Nephron progenitor cell (in vitro differentiated cells): ENCODE results near the gene COL21A1.

ENCODE experiments used
- DNase-seq: peaks from one replicate; pipeline ENCODE4 v3.0.0; 2021
- H3K27ac Mint-ChIP-seq: 2 replicates; pipeline ENCODE4 v1.8.0; 2021; ENCODE audit warnings: mild to moderate bottlenecking, moderate library complexity, mixed read lengths
- H3K27me3 Mint-ChIP-seq: 2 replicates; pipeline ENCODE4 v1.8.0; 2021; ENCODE audit warnings: mild to moderate bottlenecking, low read depth, mixed read lengths; ENCODE audit not compliant: poor library complexity
- H3K36me3 Mint-ChIP-seq: 2 replicates; pipeline ENCODE4 v1.8.0; 2021; ENCODE audit warnings: low read depth, mixed read lengths
- H3K4me1 Mint-ChIP-seq: 2 replicates; pipeline ENCODE4 v1.8.0; 2021; ENCODE audit warnings: mixed read lengths
- H3K4me3 Mint-ChIP-seq: 2 replicates; pipeline ENCODE4 v1.8.0; 2021; ENCODE audit warnings: mild to moderate bottlenecking, moderate library complexity, mixed read lengths
- H3K9me3 Mint-ChIP-seq: 2 replicates; pipeline ENCODE4 v1.8.0; 2021; ENCODE audit warnings: mild to moderate bottlenecking, moderate library complexity, mixed read lengths
- TF ChIP-seq, protein P1 (sequence below): fragments of 200-600 bp; sonication (generic); IDR thresholded peaks from 2 replicates; pipeline ENCODE4 v1.5.0; 2021; ENCODE audit warnings: antibody characterized with exemption

COL21A1 gene

DNA sequence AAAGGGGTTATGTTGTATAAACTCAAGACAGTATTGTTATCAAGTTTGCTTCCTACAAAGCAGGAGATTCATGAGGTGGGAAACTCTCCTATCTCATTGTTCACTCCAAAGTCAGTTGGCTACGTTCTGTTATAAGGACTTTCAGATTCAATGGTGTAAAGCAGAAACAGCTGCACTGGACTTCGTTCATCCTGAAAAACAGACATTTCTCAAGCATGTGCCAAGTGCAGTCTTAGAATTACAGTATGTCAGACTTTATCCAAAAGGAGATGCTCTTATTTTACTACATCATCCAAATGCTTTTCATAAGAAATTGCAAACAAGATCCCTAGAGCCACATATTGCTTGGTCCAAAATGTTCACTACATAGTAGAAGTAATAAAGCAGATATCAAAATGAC lies 14.9 kb downstream of the COL21A1 start:
- TF ChIP-seq, protein P1, sequence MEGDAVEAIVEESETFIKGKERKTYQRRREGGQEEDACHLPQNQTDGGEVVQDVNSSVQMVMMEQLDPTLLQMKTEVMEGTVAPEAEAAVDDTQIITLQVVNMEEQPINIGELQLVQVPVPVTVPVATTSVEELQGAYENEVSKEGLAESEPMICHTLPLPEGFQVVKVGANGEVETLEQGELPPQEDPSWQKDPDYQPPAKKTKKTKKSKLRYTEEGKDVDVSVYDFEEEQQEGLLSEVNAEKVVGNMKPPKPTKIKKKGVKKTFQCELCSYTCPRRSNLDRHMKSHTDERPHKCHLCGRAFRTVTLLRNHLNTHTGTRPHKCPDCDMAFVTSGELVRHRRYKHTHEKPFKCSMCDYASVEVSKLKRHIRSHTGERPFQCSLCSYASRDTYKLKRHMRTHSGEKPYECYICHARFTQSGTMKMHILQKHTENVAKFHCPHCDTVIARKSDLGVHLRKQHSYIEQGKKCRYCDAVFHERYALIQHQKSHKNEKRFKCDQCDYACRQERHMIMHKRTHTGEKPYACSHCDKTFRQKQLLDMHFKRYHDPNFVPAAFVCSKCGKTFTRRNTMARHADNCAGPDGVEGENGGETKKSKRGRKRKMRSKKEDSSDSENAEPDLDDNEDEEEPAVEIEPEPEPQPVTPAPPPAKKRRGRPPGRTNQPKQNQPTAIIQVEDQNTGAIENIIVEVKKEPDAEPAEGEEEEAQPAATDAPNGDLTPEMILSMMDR = no peak
- no peaks in the 10 kb centered on the region for H3K36me3 Mint-ChIP-seq
- no peak for DNase-seq
- no peaks in the 10 kb centered on the region for H3K9me3 Mint-ChIP-seq
- H3K4me1 Mint-ChIP-seq = no peaks in the 10 kb centered on the region
- H3K4me3 Mint-ChIP-seq = no peak overlapping the region
- no peak overlapping the region for H3K27ac Mint-ChIP-seq
- H3K27me3 Mint-ChIP-seq = peaks cover 4% of the 10 kb centered on the region

DNA sequence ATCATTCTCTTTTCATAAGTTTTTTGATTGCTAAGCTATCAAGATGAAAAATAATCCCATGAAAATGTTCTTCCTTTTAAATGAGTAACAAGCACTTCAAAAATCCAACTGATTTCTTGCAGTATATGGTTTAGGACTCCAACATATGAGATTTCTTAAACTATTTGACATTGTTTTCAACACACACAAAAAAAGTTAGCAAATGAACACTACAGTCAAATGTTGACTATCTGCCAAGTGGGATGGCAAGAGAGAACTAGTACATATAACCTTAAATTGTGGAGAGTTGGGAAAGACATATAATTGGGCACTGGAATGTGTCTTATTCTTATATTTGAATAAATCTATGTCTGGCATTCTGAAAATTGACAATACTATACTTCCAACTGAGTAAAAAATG lies 15.6 kb downstream of the COL21A1 start:
- no peak overlapping the region for H3K27ac Mint-ChIP-seq
- TF ChIP-seq, protein P1 = no peak
- H3K27me3 Mint-ChIP-seq = peaks cover 4% of the 10 kb centered on the region
- H3K36me3 Mint-ChIP-seq = no peaks in the 10 kb centered on the region
- no peak for DNase-seq
- no peak overlapping the region for H3K4me3 Mint-ChIP-seq
- H3K4me1 Mint-ChIP-seq = no peaks in the 10 kb centered on the region
- H3K9me3 Mint-ChIP-seq = no peaks in the 10 kb centered on the region

DNA sequence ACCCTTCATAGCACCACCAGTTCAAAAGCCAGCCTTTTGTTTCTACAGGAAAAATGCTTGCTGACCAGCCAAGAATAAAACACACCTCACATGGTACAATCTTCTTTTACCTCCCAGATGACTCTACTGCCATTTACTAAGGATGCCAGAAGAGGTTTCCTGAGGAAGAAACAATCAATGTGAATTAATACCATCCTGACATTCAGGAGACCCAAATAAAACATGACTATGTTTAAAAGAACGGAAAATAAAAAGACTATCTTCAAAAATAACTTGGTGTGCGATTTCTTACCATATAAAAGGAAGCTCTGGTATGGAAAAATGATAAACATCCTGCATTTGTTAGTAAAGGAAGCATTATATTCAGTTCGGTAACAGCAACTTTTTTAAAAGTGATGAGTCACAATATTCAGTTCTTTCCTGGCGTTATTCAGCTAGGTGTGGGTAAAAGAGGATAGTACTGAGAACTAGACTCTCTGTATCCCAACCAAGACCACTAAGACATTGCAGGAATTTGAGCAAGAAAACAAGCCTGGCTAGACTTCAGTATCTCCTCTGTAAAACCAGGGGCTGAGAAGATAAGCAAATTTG lies 16.3 kb downstream of the COL21A1 start:
- no peaks in the 10 kb centered on the region for H3K4me1 Mint-ChIP-seq
- no peak overlapping the region for H3K27ac Mint-ChIP-seq
- TF ChIP-seq, protein P1 = no peak
- H3K36me3 Mint-ChIP-seq = no peaks in the 10 kb centered on the region
- peaks cover 4% of the 10 kb centered on the region for H3K27me3 Mint-ChIP-seq
- no peak for DNase-seq
- H3K4me3 Mint-ChIP-seq = no peak overlapping the region
- H3K9me3 Mint-ChIP-seq = no peaks in the 10 kb centered on the region

DNA sequence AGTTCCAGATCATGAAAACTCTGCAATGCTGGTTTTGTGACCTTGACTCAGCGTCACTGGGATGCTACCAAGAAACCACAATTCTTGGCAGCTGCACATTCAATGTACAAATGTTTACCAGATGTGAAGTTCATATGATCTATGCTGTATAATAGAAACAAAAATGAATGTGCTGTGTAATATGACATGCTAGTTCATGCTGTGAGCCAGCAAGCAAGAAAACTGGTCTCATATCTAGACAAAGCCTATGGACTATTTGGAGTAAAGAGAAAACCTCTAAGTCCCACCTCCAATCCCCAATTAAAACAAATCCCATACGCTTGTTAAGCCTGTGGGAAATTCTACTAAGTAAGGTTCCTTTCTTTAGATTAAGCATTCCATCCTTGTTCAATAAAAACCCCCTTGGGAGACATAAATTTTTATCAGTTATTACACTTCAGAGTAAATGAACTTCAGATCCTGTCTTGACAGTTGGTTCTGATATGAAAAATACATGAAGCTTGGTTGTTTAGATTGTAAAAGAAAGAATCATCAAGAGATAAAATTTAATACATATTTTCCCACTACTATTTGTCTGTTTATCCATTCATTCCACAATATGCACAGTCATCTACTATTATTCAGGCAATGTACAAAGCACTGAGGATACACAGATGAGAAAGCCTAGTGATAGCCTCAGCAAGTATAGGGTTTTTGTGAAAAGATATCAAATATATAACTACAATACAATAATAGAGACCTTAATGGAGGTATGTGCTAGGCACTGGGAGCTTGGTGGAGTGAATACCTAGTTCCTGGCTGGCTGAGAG lies 20.1 kb downstream of the COL21A1 start:
- Mint-ChIP-seq H3K27ac (no peak overlapping the region), H3K4me3 (no peak overlapping the region), H3K27me3 (peaks cover 4% of the 10 kb centered on the region), H3K36me3 (no peaks in the 10 kb centered on the region), H3K4me1 (no peaks in the 10 kb centered on the region), H3K9me3 (no peaks in the 10 kb centered on the region)
- DNase-seq = no peak
- TF ChIP-seq, protein P1 = no peak

DNA sequence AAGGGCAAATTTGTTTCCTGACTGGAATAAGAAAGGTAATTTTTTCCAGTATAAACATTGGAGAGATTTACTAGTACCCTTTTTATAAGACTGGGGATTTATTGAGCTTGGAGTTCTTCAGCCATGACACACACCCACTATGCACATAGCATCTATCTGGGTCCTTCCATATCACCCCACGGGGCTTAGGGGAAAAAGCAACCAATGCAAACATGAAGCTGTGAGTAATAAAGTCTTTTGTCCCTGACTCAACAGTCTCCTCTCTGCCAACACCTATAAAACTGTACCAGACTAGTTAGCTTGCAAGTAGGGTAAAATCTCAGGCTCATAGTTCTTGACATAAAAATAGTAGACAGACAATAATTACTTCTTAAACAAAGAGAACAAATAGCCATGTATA lies 23.4 kb downstream of the COL21A1 start:
- Mint-ChIP-seq H3K4me1 (no peaks in the 10 kb centered on the region), H3K4me3 (no peak overlapping the region), H3K27me3 (peaks cover 4% of the 10 kb centered on the region), H3K36me3 (no peaks in the 10 kb centered on the region), H3K27ac (no peak overlapping the region), H3K9me3 (no peaks in the 10 kb centered on the region)
- TF ChIP-seq, protein P1 = no peak
- DNase-seq = no peak

DNA sequence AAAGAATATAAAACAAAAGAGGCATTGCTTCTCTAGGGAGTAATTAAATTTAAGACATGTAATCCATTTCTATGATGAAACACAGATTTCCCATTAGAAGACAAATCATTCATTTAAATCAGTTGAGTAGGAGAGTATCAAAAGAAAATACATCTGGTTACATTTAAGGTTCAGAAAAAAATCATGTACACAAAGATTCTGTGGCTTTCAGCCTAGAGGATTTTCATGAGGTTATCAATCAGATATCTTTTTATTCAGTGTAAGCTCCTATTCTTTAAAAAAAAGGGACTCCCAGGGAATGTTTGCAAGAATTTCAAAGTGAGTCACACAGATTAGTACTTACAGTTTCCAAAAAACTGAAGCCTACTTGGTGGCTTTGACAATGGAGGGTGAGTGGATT lies 24.9 kb downstream of the COL21A1 start:
- DNase-seq = no peak
- Mint-ChIP-seq H3K36me3 (no peaks in the 10 kb centered on the region), H3K9me3 (no peaks in the 10 kb centered on the region), H3K27me3 (no peaks in the 10 kb centered on the region), H3K27ac (no peak overlapping the region), H3K4me1 (no peaks in the 10 kb centered on the region), H3K4me3 (no peak overlapping the region)
- TF ChIP-seq, protein P1 = no peak
